Kidney (tissue), 14 donors: Measurements from ENCODE around the gene APBB2. TPM values are rescaled to one million over a fixed set of nuclear protein-coding genes. Genes with fewer than 3 reads are reported as not detected.
A peak's percentile ranks its signal among the peaks of the same experiment; 100 is the strongest.

Experiments used
- DNase-seq, 5 donors: peaks; one replicate each; pipeline ENCODE4 v3.0.0-alpha.2; 2013 to 2020
- FAIRE-seq: peaks from 2 replicates; lab custom pipeline; 2012; peaks lifted over from hg19 to GRCh38; lab: Jason Lieb, UNC
- H3K27ac ChIP-seq, 2 donors: one replicate each; pipeline ENCODE4 v1.7.0; 2013; ENCODE audit warnings: low read depth in 2 of 2, low read length in 2 of 2, inconsistent platforms in 1 of 2
- H3K27me3 ChIP-seq: one replicate; pipeline ENCODE4 v1.7.1; 2013; ENCODE audit warnings: low read length, inconsistent platforms; ENCODE audit not compliant: control insufficient read depth, insufficient read depth
- H3K36me3 ChIP-seq, 3 donors: one replicate each; pipeline versions ENCODE4 v1.7.0 to v1.7.1; 2013; ENCODE audit warnings: low read length in 3 of 3, control low read depth in 1 of 3, inconsistent platforms in 1 of 3; ENCODE audit not compliant: insufficient read depth in 3 of 3, control insufficient read depth in 2 of 3
- H3K4me1 ChIP-seq, 3 donors: one replicate each; pipeline versions ENCODE4 v1.7.0 to v1.7.1; 2013; ENCODE audit warnings: low read length in 3 of 3, inconsistent platforms in 1 of 3, low read depth in 1 of 3; ENCODE audit not compliant: control insufficient read depth in 2 of 3, insufficient read depth in 2 of 3
- H3K4me3 ChIP-seq, 3 donors: one replicate each; pipeline versions ENCODE4 v1.7.0 to v1.8.1; 2013; ENCODE audit warnings: low read length in 3 of 3, control low read depth in 1 of 3, inconsistent platforms in 1 of 3
- H3K9ac ChIP-seq, 3 donors: one replicate each; pipeline versions ENCODE4 v1.7.0 to v1.7.1; 2013; ENCODE audit warnings: low read length in 3 of 3, control low read depth in 1 of 3, inconsistent platforms in 1 of 3
- H3K9me3 ChIP-seq, 3 donors: one replicate each; pipeline versions ENCODE4 v1.7.0 to v1.7.1; 2013; ENCODE audit warnings: low read length in 3 of 3, control low read depth in 1 of 3, inconsistent platforms in 1 of 3; ENCODE audit not compliant: control insufficient read depth in 2 of 3, insufficient read depth in 1 of 3
- intact Hi-C: fragments of 100-400 bp; cut with DNase I; formaldehyde crosslinking; loops from one replicate; pipeline ENCODE4 v1.11.1; 2022
- polyA plus RNA-seq: library from polyadenylated mRNA; stranded (reverse); fragments of 350-450 nt; fragmentation: Illumina TruSeq; extraction: RNeasy Lipid Tissue Mini Kit (QIAGEN cat#74804); gene quantifications from one replicate; pipeline ENCODE4 v1.2.3, GENCODE V29; 2014; ENCODE audit warnings: low read depth, low replicate concordance; ENCODE audit not compliant: insufficient read depth
- total RNA-seq: library from RNA; stranded (reverse); fragmentation: NEBNext Ultra II Directional; extraction: Animal tissue kit (Norgen Biotek cat#: 25700); gene quantifications from one replicate; pipeline ENCODE4 v1.2.1, GENCODE V29; 2021
- TF ChIP-seq, protein P1 (sequence below): IDR thresholded peaks from 3 replicates; pipeline ENCODE4 v1.5.1; 2012; ENCODE audit warnings: mild to moderate bottlenecking, moderate library complexity, borderline replicate concordance; ENCODE audit not compliant: insufficient read depth; ENCODE audit errors: extremely low read depth
- donor health status: control.
- donor health status: control.
- donor health status: control.
- donor health status: control.
- donor health status: control.
- donor health status: DM: yes; HTN: yes; CAD: no.
- donor health status: Normal renal cell carcinoma (clear cell type).

APBB2 gene
- total and polyA plus RNA-seq, 2 donors from 2014 or later: 13.4 to 65.6 TPM

DNA sequence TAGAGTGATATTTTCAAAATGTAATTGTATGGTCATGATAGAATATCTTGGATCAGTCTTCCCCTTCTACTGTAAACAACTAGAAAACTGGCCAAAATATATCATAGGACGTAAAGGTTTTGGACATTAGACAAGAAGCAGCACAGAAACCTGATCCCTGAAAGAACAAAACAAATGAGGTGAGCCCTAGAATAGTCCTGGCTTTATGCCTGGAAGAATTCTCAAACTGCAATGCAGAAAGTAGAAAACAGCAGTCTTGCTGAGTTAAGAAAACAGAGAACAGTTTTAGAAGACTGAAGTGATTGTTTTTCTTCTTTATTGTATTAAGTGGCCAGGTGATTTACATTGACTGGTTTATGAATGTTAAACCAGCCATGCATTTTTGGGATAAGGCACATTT lies 445.1 kb downstream of the APBB2 start:
- no peak for FAIRE-seq
- intact Hi-C loops: no loop called here
- Histone ChIP-seq H3K4me3 (no peak overlapping the region), H3K36me3 (peaks cover 0 to 2% (median 0%) of the 10 kb centered on the region in 3 donors), H3K4me1 (no peaks in the 10 kb centered on the region), H3K27me3 (no peaks in the 10 kb centered on the region), H3K27ac (no peak overlapping the region), H3K9ac (no peak overlapping the region), H3K9me3 (no peaks in the 10 kb centered on the region)
- TF ChIP-seq, protein P1, sequence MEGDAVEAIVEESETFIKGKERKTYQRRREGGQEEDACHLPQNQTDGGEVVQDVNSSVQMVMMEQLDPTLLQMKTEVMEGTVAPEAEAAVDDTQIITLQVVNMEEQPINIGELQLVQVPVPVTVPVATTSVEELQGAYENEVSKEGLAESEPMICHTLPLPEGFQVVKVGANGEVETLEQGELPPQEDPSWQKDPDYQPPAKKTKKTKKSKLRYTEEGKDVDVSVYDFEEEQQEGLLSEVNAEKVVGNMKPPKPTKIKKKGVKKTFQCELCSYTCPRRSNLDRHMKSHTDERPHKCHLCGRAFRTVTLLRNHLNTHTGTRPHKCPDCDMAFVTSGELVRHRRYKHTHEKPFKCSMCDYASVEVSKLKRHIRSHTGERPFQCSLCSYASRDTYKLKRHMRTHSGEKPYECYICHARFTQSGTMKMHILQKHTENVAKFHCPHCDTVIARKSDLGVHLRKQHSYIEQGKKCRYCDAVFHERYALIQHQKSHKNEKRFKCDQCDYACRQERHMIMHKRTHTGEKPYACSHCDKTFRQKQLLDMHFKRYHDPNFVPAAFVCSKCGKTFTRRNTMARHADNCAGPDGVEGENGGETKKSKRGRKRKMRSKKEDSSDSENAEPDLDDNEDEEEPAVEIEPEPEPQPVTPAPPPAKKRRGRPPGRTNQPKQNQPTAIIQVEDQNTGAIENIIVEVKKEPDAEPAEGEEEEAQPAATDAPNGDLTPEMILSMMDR: no peak
- peak in 2 of 5 donors; percentile 53 to 62 for DNase-seq

DNA sequence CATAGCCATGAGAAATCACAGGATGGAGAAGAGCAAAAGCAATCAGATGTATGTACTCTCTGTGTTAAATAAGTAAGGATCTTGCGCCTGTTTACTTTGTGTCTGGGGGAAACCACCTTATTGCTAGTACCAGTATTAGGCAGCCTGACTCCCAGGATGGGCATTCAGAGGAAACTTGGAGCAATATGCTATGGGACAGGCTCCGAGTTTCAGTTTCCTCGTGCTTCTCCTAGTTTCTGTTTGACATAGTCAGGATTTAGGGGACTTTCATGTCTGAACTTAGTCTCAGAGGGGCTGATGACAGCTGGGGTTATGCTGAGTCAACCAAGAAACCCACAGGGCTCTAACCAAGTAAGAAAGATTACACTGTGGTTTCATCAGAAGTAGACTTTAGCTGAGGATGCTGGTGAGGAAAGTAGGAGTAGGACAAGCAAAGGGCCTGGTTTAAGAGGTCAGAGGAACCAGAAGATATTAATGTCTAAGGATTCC lies 451.1 kb downstream of the APBB2 start:
- H3K9me3 ChIP-seq: no peaks in the 10 kb centered on the region
- H3K4me3 ChIP-seq: no peak overlapping the region
- no peaks in the 10 kb centered on the region for H3K36me3 ChIP-seq
- H3K4me1 ChIP-seq: no peaks in the 10 kb centered on the region
- TF ChIP-seq, protein P1: no peak
- H3K27ac ChIP-seq: no peak overlapping the region
- H3K27me3 ChIP-seq: no peaks in the 10 kb centered on the region
- H3K9ac ChIP-seq: no peak overlapping the region
- FAIRE-seq: no peak
- intact Hi-C loops: no loop called here
- DNase-seq: no peak

Other genes with a start within 250 kb of the APBB2 start
- gene UCHL1, start 42.4 kb upstream of the APBB2 start, total RNA-seq: 35.8 TPM
- gene UCHL1, start 42.4 kb upstream of the APBB2 start, polyA plus RNA-seq: 353 TPM